HUES64 (cell line): ENCODE measurements around the gene METTL9. TPM values are rescaled to one million over a fixed set of nuclear protein-coding genes. Genes with fewer than 3 reads are reported as not detected.
A peak's percentile ranks its signal among the peaks of the same experiment; 100 is the strongest.
"Not testable (repeated sequence)": the region's sequence is repeated elsewhere in the genome, so short reads cannot be mapped to it uniquely, and the experiment has no call there.

ENCODE experiments used
- H3K27ac ChIP-seq: 2 replicates; pipeline ENCODE4 v1.7.0; 2013; ENCODE audit warnings: low read depth, low read length, inconsistent platforms
- H3K27me3 ChIP-seq: 2 replicates; pipeline ENCODE4 v1.6.1; 2013; ENCODE audit warnings: mild to moderate bottlenecking, low read length; ENCODE audit not compliant: insufficient read depth
- H3K36me3 ChIP-seq: 2 replicates; pipeline ENCODE4 v1.6.1; 2013; ENCODE audit warnings: mild to moderate bottlenecking, low read length; ENCODE audit not compliant: insufficient read depth
- H3K4me1 ChIP-seq: 2 replicates; pipeline ENCODE4 v1.6.1; 2013; ENCODE audit warnings: mild to moderate bottlenecking, low read length, moderate library complexity; ENCODE audit not compliant: insufficient read depth
- H3K4me3 ChIP-seq: 2 replicates; pipeline ENCODE4 v1.5.1; 2013; ENCODE audit warnings: mild to moderate bottlenecking, low read length, moderate library complexity
- H3K9ac ChIP-seq: 2 replicates; pipeline ENCODE4 v1.6.1; 2013; ENCODE audit warnings: mild to moderate bottlenecking, low read depth, low read length
- H3K9me3 ChIP-seq: 2 replicates; pipeline ENCODE4 v1.6.1; 2013; ENCODE audit warnings: low read depth, low read length; ENCODE audit not compliant: insufficient read depth
- WGBS: fragments of 150-250, 120-280 bp; methylation state at CpG from one replicate; pipeline ENCODE4 v1.1.7; 2013; ENCODE audit warnings: missing lambda C conversion rate; 5-methylcytosine and 5-hydroxymethylcytosine counted together
- polyA plus RNA-seq, 2 experiments: library from polyadenylated mRNA; stranded (reverse); fragments of 50-300 nt; gene quantifications; one replicate each; pipeline ENCODE4 v1.2.3, GENCODE V29; 2013

METTL9 gene
- polyA plus RNA-seq (2013, experiment 1 of 2) = 113 TPM
- 121 TPM for polyA plus RNA-seq (2013, experiment 2 of 2)

GRCh38 chr16:21599122-21600030 is at the start of gene METTL9:
TSS of gene METTL9 (plus strand) at chr16:21599577. CDS start at chr16:21599734, 157 bp downstream.
- no peaks in the 10 kb centered on the region for H3K27me3 ChIP-seq
- H3K9ac ChIP-seq = peak within 1 kb of the TSS; percentile 96
- H3K36me3 ChIP-seq = no peaks in the 10 kb centered on the region
- H3K9me3 ChIP-seq = no peaks in the 10 kb centered on the region
- H3K4me3 ChIP-seq = peak within 1 kb of the TSS; percentile 95
- H3K4me1 ChIP-seq = peaks cover 10% of the 10 kb centered on the region
- WGBS = 1% methylated on average over 100 of the region's 100 CpGs
- H3K27ac ChIP-seq = peak within 1 kb of the TSS; percentile 96

GRCh38 chr16:21549975-21550374 is 49.4 kb upstream of the METTL9 start:
- H3K9ac ChIP-seq, H3K36me3 ChIP-seq, H3K9me3 ChIP-seq, H3K4me1 ChIP-seq, H3K27me3 ChIP-seq, H3K4me3 ChIP-seq, H3K27ac ChIP-seq: not testable (repeated sequence)
- 91% methylated on average over 16 of the region's 17 CpGs for WGBS

- H3K4me1 ChIP-seq, H3K4me3 ChIP-seq, H3K9ac ChIP-seq, H3K9me3 ChIP-seq, H3K36me3 ChIP-seq, H3K27ac ChIP-seq, H3K27me3 ChIP-seq: not testable (repeated sequence)
- WGBS = 67% methylated on average over 1 of the region's 5 CpGs
Measured at GRCh38 chr16:21550435-21550834, 48.9 kb upstream of the METTL9 start.

- H3K9ac ChIP-seq, H3K4me1 ChIP-seq, H3K27me3 ChIP-seq, H3K27ac ChIP-seq, H3K9me3 ChIP-seq, H3K4me3 ChIP-seq, H3K36me3 ChIP-seq: not testable (repeated sequence)
- WGBS = 95% methylated on average over 3 of the region's 7 CpGs
Measured at GRCh38 chr16:21551076-21551475, 48.3 kb upstream of the METTL9 start.

- H3K27me3 ChIP-seq, H3K27ac ChIP-seq, H3K9ac ChIP-seq, H3K4me3 ChIP-seq, H3K4me1 ChIP-seq, H3K36me3 ChIP-seq, H3K9me3 ChIP-seq: not testable (repeated sequence)
- 91% methylated on average over 14 of the region's 17 CpGs for WGBS
Measured at GRCh38 chr16:21551600-21551999, 47.8 kb upstream of the METTL9 start.

GRCh38 chr16:21553481-21554296 is 45.7 kb upstream of the METTL9 start:
- H3K4me3 ChIP-seq, H3K27ac ChIP-seq, H3K9ac ChIP-seq, H3K9me3 ChIP-seq, H3K27me3 ChIP-seq, H3K36me3 ChIP-seq, H3K4me1 ChIP-seq: not testable (repeated sequence)
- WGBS = 93% methylated on average over 19 of the region's 19 CpGs

- WGBS = 43% methylated on average over 41 of the region's 41 CpGs
- Histone ChIP-seq H3K9me3 (no peaks in the 10 kb centered on the region), H3K27ac (no peak overlapping the region), H3K4me3 (peak overlapping the region; percentile 40), H3K27me3 (peaks cover 5% of the 10 kb centered on the region; the same call in 1 of the 2 replicates), H3K4me1 (no peaks in the 10 kb centered on the region), H3K9ac (no peak overlapping the region; the same call in 1 of the 2 replicates), H3K36me3 (no peaks in the 10 kb centered on the region)
Measured at GRCh38 chr16:21554795-21555585, 44.4 kb upstream of the METTL9 start.

- H3K9ac ChIP-seq, H3K4me1 ChIP-seq, H3K36me3 ChIP-seq, H3K27me3 ChIP-seq, H3K9me3 ChIP-seq, H3K27ac ChIP-seq, H3K4me3 ChIP-seq: not testable (repeated sequence)
- 95% methylated on average over 15 of the region's 15 CpGs for WGBS
Measured at GRCh38 chr16:21555621-21556020, 43.8 kb upstream of the METTL9 start.

- 97% methylated on average over 4 of the region's 4 CpGs for WGBS
- H3K4me3 ChIP-seq, H3K9ac ChIP-seq, H3K36me3 ChIP-seq, H3K27ac ChIP-seq, H3K27me3 ChIP-seq, H3K9me3 ChIP-seq, H3K4me1 ChIP-seq: not testable (repeated sequence)
Measured at GRCh38 chr16:21556026-21556595, 43.3 kb upstream of the METTL9 start.

- WGBS = 89% methylated on average over 19 of the region's 25 CpGs
Measured at GRCh38 chr16:21556651-21557241, 42.6 kb upstream of the METTL9 start.

More at GRCh38 chr16:21556651-21557241, 42.6 kb upstream of the METTL9 start:
- H3K36me3 ChIP-seq, H3K9ac ChIP-seq, H3K27me3 ChIP-seq, H3K4me1 ChIP-seq, H3K4me3 ChIP-seq, H3K9me3 ChIP-seq, H3K27ac ChIP-seq: not testable (repeated sequence)
